D721Med (cell line): ENCODE measurements around the gene SLC39A11.

Experiments
- DNase-seq: peaks from one replicate; pipeline ENCODE4 v3.0.0; 2011; ENCODE audit warnings: low spot score; ENCODE audit not compliant: insufficient read length
- FAIRE-seq: peaks from 2 replicates; lab custom pipeline; 2011; peaks lifted over from hg19 to GRCh38; lab: Jason Lieb, UNC
- CTCF ChIP-seq: IDR thresholded peaks from 2 replicates; pipeline ENCODE4 v1.5.1; 2012; ENCODE audit warnings: mild to moderate bottlenecking, control low read depth; ENCODE audit not compliant: insufficient read depth; ENCODE audit errors: missing control alignments

The SLC39A11 gene

GRCh38 chr17:72795941-72796340 lies 296.5 kb downstream of the SLC39A11 start:
- FAIRE-seq (no peak), DNase-seq (no peak)
- no peak for TF ChIP-seq CTCF

- DNase-seq (no peak), FAIRE-seq (no peak)
- no peak for TF ChIP-seq CTCF
Measured at GRCh38 chr17:72794152-72794551, 298.3 kb downstream of the SLC39A11 start.

- FAIRE-seq = no peak
- no peak for TF ChIP-seq CTCF
Measured at GRCh38 chr17:72792771-72793170, 299.7 kb downstream of the SLC39A11 start.

GRCh38 chr17:72790190-72790589 lies 302.3 kb downstream of the SLC39A11 start:
- no peak for TF ChIP-seq CTCF
- no peak for DNase-seq
- FAIRE-seq = no peak

More at GRCh38 chr17:72792771-72793170, 299.7 kb downstream of the SLC39A11 start:
- no peak for DNase-seq

GRCh38 chr17:72789711-72790110 lies 302.8 kb downstream of the SLC39A11 start:
- no peak for TF ChIP-seq CTCF
- FAIRE-seq (no peak), DNase-seq (no peak)

GRCh38 chr17:72788950-72789585 lies 303.4 kb downstream of the SLC39A11 start:
- DNase-seq = no peak
- no peak for FAIRE-seq
- no peak for TF ChIP-seq CTCF

GRCh38 chr17:72786209-72786608 lies 306.3 kb downstream of the SLC39A11 start:
- TF ChIP-seq CTCF = no peak
- no peak for FAIRE-seq

More at GRCh38 chr17:72786209-72786608, 306.3 kb downstream of the SLC39A11 start:
- no peak for DNase-seq
